HG03039 (cell line): ENCODE data around the gene FBLN2.

ENCODE experiments used
- ATAC-seq: cut with Tn5 transposase; IDR thresholded peaks from one replicate; pipeline ENCODE4 v1.9.1; 2021; ENCODE audit warnings: mild to moderate bottlenecking, moderate library complexity; ENCODE audit not compliant: unreplicated experiment

FBLN2 gene

DNA sequence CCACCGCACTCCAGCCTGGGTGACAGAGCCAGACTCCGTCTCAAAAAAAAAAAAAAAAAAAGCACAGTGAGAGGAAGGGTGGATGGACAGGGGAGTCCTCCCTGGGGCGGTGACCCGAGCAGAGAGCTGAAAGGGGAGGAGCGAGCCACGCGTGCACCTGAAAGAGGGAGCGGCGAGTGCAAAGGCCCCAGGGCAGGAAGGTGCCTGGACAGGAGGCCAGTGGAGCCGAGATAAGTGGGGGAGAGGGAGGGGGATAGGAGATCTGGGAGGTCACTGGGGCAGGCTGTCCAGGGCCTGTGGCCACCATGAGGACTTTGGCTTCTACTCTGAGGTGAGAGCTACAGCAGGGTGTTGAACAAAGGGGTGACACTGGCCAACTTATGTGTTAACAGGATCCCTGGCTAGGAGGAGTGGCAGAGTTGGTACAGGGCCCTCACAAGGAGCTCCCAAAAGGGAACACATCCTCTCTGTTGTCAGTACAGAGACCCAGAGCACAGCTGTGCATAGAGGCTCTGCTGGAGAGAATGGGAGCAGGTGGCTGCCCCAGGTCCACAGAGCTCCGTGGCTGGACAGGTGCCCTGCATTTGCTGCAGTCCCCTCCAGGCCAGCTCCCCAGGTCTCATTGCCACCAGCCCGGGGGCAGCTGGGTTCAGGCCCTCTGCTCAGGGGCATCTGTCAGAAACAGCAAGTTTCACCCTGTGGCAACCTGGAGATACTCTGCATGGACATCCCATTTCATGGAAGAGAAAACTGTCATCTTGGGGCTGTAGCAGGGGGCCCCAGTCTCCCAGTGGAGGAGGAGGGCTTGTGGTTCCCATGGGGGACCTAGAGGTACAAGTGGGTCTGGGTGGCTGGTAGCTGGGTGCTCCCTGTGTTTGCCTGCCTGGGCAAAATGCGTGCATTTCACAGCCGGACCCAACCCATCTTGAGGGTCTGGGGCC lies 28.5 kb downstream of the FBLN2 start:
- no peak for ATAC-seq

GRCh38 chr3:13578251-13578650 lies 29.3 kb downstream of the FBLN2 start:
- ATAC-seq, result no peak

DNA sequence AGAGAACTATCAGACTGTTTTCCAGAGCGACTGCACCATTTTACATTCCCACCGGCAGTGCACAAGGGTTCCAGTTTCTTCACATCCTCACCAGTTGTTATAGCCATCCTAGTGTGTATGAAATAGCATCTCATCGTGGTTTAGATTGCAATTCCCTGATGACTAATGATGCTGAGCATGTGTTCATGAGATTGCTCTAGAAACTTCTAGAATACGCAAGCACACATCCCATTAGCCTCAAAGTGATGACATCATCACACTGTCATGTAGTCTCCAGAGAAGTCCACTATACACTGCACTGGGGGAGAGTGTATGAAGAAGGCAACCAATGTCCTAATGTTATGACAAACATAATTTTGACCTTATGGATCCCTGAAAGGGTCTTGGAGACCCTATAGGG lies 30.1 kb downstream of the FBLN2 start:
- no peak for ATAC-seq

GRCh38 chr3:13580256-13581023 lies 31.5 kb downstream of the FBLN2 start:
- ATAC-seq, result no peak

GRCh38 chr3:13581485-13582365 lies 32.8 kb downstream of the FBLN2 start:
- ATAC-seq, result no peak

DNA sequence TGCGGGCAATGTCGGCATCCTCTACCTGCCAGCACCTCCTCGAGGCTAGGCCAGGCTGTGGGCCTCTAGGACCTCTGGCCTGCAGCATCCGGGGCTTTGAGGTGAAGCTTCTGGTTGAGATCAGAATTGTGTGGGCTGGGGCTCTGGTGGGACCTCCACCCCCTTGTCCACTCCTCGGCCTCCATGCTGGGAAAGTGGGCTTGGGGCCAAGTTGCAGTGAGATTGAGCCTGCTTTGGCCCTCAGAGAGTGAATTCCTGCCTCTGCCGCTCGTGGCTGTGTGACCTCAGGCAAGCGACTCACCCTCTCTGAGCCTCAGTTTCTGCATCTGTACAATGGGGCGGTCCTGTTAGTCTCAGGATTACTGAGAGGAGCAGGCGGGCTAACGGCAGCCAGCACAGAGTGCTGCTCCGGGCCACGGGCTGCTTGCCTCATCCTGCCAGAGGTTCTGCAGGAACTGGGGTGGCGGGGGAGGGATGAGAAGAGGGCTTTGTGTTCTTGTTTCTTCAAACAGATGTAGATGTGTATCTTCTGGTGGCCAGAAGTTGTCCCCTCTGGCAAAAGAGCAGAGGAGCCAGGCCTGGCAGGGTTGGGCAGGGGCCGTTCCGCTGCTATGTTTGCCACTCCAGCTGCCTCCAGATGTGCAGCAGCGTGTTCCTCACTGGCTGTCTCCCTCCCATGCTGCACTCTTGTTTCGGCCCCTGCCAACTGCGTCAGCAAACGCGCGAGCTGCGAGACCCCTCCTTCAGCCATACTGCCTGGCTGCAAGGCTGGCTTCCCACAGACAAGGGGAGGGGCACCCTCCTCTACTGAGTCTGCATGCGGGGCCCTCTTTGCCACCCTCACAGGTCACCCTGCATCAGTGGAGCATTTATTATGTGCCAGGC lies 33.7 kb downstream of the FBLN2 start:
- ATAC-seq, result no peak

DNA sequence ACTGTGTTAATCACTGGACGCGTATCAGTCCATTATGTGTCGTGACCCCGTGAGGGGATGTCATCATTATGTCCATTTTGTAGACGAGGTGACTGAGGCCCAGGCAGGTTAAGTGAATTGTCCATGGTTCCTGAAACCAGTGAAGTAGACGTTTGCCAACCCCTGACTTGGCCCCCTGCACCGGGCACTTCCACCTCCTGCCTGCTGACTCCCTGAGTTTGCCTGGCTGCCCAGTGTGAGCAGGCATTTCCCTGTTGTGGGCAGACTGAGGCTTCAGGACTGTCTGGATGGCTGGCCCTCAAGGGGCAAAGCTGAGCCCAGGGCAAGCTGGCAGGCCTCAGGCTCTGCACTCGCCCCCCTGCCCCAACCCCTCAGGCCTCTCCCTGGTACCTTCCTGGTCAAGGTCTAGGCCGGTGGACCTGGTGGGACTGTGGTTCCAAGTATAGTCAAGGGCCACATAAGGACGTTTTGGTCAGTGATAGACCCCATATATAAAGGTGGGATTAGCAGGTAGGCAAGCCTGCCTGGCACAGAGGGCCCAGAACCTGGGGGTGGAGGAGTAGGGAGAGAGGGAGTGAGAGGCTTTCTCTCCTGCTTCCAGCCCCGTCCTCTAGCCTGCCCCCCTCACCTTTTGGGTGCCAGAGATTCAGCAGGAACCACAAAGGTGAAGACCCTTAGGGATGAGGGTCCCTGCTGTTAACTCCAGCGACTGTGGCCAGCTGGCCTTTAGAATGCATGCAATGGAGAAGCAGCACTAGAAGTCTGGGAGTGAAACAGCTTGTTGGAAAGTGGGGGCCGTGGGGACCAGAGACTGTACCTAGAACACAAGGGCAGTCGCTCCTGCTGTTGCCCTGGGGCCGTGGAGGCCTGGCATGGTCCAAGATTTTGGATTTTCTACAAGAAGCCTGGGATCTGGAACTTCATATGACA lies 34.6 kb downstream of the FBLN2 start:
- no peak for ATAC-seq

- no peak for ATAC-seq
These were observed 35.5 kb downstream of the FBLN2 start for GRCh38 chr3:13584427-13584891.

GRCh38 chr3:13584901-13585300 lies 36.0 kb downstream of the FBLN2 start:
- no peak for ATAC-seq

DNA sequence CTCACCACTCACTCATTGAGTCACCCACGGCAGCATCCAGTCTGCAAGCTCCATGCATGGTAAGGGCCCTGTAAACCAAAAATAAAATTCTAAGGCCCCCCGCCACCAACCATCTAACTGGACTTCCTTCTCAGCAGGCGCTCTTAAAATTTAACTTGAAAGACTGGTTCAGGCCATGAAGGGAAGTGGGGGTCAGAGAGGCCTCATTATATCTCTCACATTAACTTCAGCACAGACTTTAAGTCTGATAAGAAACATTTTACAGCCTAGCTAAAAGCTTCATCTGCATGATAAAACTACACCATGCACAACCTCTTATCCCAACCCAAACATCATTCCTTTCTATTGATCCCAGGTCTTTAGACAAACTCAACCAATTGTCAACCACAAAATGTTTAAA lies 38.5 kb downstream of the FBLN2 start:
- no peak for ATAC-seq

- no peak for ATAC-seq
These were observed 39.3 kb downstream of the FBLN2 start for GRCh38 chr3:13588221-13588701.

DNA sequence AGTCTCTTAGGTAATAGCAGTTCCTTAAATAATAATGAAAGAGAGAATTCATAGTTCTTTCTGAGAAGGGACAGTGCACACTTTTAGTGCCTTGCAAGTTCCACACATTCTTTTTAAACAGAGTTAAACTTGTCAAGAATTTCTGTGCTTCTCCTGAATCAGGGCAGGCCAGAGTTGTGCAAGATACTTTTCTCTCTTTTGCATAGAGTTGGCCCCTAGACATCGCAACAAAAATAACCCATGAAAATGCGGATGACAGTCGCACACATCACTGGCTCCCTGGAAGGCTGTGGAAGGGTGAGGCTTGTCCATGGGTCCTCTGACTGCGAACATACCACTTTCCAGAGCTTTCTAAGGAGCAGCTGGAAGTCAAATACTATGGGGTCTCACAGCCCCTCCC lies 40.1 kb downstream of the FBLN2 start:
- no peak for ATAC-seq

- ATAC-seq, result no peak
These were observed 42.1 kb downstream of the FBLN2 start for GRCh38 chr3:13590841-13591520.

DNA sequence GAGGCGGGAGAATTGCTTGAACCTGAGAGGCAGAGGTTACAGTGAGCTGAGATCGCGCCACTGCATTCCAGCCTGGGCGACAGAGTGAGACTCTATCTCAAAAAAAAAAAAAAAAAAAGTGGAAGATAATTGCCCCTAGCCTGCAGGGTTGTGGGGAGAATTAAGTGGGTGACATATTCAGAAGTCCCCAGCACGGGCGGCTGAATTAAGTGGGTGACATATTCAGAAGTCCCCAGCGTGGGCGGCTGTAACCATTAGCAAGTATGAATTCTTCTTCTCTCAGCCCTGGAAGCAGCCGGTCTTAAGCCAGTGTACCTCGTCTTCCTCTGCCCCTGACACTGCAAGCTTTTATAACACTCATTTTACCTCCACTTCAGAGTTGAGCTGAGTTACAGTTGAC lies 44.7 kb downstream of the FBLN2 start:
- no peak for ATAC-seq

DNA sequence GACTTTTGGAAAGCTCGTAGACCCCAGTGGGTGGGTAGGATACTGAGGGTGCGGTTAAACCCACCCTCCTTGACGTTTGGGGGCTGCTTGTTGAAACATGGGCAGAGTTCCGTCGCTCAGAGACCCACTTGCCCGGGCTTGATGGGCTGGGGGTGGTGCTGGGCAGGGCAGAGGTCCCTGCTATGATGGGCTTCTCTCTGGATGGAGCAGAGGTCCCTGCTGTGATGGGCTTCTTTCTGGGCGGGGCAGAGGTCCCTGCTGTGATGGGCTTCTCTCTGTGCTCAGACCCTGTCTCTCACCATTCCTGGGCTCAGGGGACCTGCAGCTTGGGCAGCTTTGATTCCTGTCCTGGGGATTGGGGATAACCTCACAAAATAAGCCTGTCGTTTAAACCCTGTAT lies 45.2 kb downstream of the FBLN2 start:
- no peak for ATAC-seq

GRCh38 chr3:13594991-13595421 lies 46.1 kb downstream of the FBLN2 start:
- ATAC-seq, result no peak

DNA sequence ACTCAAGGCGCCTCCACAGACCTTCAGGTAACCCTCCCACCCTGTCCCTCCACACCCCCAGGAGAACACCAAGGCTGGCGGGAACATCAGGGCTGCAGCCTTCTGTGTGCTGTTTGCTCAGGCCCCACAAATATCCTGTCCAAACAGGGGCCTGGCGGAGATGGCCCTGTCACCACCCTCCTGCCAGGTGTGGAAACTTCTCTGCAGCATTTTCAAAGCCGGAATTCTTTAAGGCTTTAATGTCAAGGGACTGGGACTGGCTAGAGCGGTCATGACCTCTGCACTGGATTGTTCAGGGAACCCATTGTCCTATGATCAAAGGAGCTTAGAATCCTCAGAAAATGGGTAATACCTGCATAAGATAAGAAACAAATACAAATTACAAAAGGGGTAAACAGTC lies 46.6 kb downstream of the FBLN2 start:
- ATAC-seq, result no peak
